Activated CD4-positive, alpha-beta T cell treated with anti-CD3 and anti-CD28 coated beads, Interleukin-2, amount 50 U/mL, for 1 hour (primary cell): ENCODE measurements around the gene FAM221B.

Experiments used
- DNase-seq: peaks from one replicate; pipeline ENCODE4 v3.0.0-alpha.2; 2020

The FAM221B gene

GRCh38 chr9:35845824-35846771, 17.6 kb upstream of the FAM221B start:
- no peak for DNase-seq

GRCh38 chr9:35844628-35845270, 16.2 kb upstream of the FAM221B start:
- DNase-seq = peak; percentile 4

- no peak for DNase-seq
These were observed 14.3 kb upstream of the FAM221B start for GRCh38 chr9:35842795-35843194.

- DNase-seq = no peak
These were observed 13.7 kb upstream of the FAM221B start for GRCh38 chr9:35842020-35842745.

GRCh38 chr9:35841645-35841900, 13.0 kb upstream of the FAM221B start:
- DNase-seq = no peak

DNA sequence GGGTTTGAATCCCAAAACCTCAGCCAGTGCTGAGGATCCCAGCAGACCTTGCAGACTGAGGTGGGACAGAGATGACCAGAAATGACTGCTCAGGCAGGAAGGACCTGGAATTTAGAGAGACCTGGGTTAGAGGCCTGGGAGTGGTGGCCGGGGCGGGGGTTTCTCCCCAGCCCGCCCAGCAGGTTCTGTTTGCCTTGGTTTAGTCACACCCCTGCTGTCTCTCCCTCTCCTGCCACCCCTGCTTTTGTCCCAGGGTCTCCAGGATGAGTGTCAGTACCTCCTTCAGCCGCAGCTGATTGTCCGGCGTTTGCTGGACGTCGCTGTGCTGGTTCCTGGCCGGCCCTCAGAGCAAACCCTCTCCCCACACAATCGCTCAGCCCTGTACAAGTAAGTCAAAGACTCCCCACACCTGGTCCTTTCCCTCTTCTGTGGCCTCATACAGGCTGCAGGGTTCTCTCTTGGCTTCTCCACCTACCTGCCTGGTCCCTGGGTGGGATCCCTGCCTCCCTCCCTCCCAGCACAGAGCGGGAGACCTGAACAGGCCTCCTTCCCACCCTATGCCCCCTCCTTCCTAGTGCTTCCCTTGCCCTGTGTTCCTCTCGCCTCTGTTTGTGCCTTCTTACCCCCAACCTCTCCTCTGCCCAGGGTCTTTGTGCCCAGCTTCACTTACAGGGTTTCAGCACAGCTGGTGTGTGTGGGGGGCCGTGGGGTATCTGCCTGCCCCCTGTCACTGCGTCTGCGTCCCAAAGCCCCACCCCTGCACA, 12.5 kb upstream of the FAM221B start:
- no peak for DNase-seq

- no peak for DNase-seq
These were observed 11.4 kb upstream of the FAM221B start for GRCh38 chr9:35839926-35840325.

DNA sequence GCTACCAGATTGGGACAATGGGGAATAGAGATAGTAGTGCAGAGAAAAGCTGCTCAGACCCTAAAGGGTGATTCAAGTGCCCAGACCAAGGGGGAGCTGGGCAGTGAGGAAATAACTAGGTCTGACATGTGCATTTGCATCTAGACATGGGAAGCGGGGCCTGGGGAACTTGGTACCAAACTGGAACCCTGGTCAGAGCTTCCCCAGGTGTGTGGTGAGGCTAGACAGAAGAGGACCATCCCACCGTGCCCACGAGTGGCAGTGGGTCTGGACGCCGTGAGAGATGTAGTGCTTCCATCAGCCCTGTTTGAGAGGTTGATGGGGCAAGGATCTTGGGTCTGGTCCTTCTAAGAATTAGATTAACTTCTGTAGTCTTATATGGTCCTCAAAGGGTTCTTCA, 8.1 kb upstream of the FAM221B start:
- no peak for DNase-seq

GRCh38 chr9:35835766-35836165, 7.2 kb upstream of the FAM221B start:
- DNase-seq = no peak

DNA sequence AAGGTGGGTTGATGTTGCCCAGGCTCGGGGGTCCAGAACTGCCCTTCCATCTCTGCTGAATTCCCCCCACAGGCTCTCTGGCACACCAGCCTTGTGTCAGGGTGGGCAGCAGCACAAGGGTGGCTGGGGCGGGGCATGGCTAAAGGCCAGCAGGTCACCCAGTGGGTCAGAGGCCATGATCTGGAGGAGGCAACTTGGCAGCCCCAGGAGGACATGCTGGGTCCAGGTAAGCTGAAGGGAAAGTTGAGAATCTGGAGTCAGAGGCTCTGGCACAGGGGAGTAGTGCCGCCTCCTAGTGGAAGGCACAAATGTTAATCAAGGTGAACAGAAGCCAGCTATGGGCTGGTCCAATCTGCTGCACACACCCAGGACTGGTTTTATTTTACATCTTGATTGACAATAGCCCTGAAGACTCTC, 6.7 kb upstream of the FAM221B start:
- DNase-seq = no peak

DNA sequence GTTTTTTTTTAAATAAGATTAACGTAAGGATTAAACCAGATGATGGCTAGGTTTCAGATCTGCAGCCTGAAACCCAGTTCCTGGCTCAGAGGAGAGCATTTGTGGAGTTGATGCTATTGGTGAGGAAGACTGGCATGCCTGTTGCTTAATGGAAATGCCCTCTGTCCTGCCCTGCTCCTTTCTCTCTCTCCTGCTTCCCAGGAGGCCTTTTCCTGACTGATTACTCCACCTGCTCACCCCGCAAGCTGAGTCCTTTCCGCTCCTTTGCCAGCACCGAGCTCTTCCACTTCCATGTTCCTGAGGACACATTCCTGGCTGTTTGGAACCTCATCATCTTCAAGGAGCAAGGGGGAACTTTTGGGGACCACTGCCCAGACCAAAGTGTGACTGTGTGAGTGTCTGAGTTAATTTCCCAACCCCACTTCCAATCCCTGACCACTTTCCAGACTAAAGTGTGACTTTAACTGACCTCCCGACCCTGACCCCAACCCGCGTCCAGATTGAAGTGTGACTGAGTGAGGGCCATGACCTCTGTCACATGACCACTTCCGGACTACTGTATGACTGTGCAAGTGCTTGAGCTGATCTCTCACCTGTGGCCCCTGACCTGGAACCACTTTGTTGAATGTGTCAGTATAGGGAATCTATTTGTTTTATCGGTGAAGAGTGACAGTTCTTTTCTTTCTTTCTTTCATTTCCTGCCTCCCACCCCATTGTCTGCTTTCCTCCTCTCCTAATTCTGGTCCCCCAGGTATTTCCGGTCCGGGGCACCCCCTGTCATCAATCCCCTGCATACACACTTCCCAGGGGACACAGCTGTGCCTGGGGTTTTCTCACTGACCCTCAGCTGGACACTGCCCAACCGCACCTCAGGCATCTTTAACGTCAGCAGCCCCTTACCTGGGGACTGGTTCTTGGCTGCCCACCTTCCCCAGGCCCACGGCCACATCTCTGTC, 6.0 kb upstream of the FAM221B start:
- DNase-seq = no peak

- DNase-seq = no peak
These were observed 4.3 kb upstream of the FAM221B start for GRCh38 chr9:35832814-35833213.

GRCh38 chr9:35831040-35831439, 2.5 kb upstream of the FAM221B start:
- no peak for DNase-seq

GRCh38 chr9:35829764-35830096, 1.2 kb upstream of the FAM221B start:
- no peak for DNase-seq

DNA sequence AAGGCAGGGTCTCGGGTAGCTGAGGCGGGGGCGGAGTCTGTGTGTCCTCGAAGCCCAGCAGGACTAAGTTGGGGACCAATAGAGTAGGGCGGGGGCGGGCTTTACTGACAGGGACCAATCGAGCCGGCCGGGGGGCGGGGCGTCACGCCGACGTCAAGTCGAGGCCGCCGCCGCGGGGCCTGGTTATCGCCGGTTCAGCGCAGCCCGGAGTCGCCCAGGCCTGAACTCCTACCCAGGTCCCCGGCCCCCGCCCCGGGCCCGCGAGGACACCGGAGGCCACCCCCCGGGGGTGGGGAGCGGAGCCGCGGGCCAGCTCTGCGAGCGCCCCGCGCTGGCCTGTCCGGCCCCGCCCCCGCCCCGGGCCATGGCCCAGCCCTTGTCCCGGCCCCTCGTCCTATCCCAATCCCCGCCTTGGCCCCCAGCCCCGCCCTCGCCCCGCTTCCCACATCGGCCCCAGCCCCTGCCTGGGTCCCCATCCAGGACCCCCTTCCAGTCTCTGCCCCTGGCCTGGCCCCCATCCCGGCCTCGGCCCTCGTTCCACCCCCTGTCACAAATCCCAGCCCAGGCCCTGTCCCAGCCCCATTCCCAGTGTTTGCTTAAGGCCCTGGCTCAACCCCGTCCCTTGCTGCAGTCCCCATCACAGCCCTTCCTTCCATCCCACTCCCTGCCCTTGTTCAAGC, 692 bp upstream of the FAM221B start, which contains the start of gene TMEM8B:
Gene TMEM8B (plus strand): TSS at position 145 of the 680 bp plus-strand sequence. CDS start 220 bp downstream, at position 365.
- peak; percentile 96 for DNase-seq

DNA sequence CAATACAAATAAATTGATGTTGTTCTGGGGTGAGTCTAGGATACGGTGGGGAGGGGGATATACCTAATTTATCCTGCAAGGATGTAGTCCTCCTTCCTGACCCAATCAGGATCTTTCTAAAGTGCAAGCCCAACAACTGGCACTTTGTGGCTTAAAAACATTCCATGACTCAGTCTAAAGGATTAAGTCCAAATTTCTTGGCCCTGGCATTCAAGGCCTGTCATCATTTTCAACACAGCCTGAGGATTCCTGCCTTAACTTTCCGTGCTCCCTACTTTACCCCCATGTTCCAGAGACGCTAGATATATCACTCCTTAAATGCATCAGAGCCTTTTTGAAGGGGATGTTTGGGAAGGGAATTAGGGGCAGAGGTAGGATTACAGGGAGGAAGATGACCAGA, 1.0 kb downstream of the FAM221B start:
- no peak for DNase-seq

DNA sequence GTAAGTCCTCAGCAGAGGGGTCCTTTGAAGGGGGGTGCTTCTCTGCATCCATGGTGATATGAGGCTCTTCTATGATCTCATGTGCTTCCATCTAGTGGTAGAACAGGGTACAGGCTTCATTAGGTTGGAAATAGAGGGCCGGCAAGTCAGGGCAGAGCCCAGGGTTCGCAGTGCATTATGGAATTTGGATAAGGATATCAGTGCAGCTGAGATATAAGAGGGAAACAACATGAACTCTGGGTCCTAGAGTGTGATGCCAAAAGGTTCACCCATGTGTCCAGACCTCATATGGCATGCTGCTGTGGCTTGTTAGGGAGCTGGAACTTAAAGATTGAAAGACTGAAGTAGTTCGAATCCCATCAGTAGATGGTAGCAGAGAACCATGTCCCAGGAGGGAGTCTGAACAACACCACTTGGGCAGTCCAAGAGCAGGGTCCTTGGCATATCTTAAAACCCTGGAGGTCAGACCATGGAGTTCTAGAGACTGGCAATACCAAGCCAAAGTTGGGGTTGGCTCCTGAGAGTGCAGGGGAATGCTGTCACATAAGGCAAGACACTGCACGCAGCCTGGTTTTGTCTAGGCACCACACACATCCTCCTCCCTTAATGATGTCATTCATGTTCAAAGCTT, 2.3 kb downstream of the FAM221B start:
- DNase-seq = no peak

DNA sequence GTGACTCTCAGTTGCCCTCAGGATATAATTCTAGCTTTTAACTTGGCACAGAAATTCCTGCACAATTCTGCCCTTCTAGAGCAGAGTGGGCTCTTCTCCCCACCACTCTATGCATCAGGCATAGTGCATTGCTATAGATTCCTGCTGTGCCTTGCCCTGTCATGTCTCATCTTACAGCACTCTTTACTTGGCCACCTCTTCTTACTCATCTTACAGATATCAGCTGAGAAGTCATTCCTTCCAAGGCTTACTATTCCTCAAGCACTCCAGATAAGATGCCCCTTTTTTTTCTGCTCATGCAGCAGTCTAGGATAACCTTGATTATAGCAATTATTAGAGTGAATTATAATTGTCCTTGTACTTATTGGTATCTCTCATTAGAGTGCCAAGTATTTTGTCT, 5.6 kb downstream of the FAM221B start:
- DNase-seq = no peak

- no peak for DNase-seq
These were observed 8.5 kb downstream of the FAM221B start for GRCh38 chr9:35820076-35820475.

- DNase-seq = no peak
These were observed 10.2 kb downstream of the FAM221B start for GRCh38 chr9:35818341-35818740.

DNA sequence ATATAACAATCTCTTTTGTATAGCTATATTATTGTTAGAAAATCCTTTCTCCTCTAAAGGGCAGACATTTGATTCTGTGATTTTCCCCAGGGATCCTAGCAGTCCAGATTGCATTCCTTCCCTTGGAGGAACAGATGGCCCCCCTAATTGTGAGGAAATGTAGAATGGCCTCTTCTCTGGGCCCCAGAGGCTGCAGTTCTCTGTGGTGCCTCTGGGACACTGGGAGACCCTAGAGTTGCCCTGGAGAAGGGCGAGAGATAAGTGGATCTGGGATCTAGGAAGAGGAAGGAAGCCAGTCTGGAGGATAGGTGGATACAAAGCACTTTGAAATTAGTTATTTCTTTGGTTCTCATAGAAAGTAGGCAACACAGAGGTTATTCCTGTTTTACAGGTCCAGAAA, 11.8 kb downstream of the FAM221B start:
- DNase-seq = no peak
